Measurements from ENCODE around the gene CDC14A.

The CDC14A gene

GRCh38 chr1:100530880-100531487, 178.7 kb downstream of the CDC14A start:
- no peak overlapping the region for H3K27ac ChIP-seq (ENCODE audit: low read depth, low read length)
- H3K79me2 ChIP-seq (ENCODE audit: control insufficient read depth, insufficient read depth, low read length, poor library complexity) = no peaks in the 10 kb centered on the region
- no peak overlapping the region for H2AFZ ChIP-seq (ENCODE audit: insufficient read depth, low read length, poor library complexity)
- no peak overlapping the region for H4K12ac ChIP-seq (ENCODE audit: low read depth, low read length)
- no CpG with 5 or more reads among the region's 3 CpGs for whole genome bisulfite sequencing (ENCODE audit: extremely low coverage, insufficient coverage, insufficient read length)
- H2BK5ac ChIP-seq (ENCODE audit: low read depth, low read length, poor library complexity) = no peak overlapping the region
- no peak for DNase-seq
- H3K14ac ChIP-seq (ENCODE audit: low read length) = no peak overlapping the region
- no peak overlapping the region for H3K4me3 ChIP-seq (ENCODE audit: low read depth, low read length)
- no peak overlapping the region for H3K9ac ChIP-seq (ENCODE audit: low read length)
- peaks cover 2% of the 10 kb centered on the region for H3K9me3 ChIP-seq (ENCODE audit: insufficient read depth, low read depth, low read length)
- peaks cover 3% of the 10 kb centered on the region for H3K27me3 ChIP-seq (ENCODE audit: insufficient read depth, low read length)
- H4K91ac ChIP-seq (ENCODE audit: low read depth, low read length) = no peak overlapping the region
- H3K79me1 ChIP-seq (ENCODE audit: low read length) = no peaks in the 10 kb centered on the region
- H2AK5ac ChIP-seq (ENCODE audit: low read length) = no peak overlapping the region
- H3K4ac ChIP-seq (ENCODE audit: low read depth, low read length) = no peak overlapping the region
- no peak overlapping the region for H3K18ac ChIP-seq (ENCODE audit: low read length)
- H2BK120ac ChIP-seq (ENCODE audit: insufficient read depth, low read length, poor library complexity) = no peak overlapping the region
- no peak overlapping the region for H3K23ac ChIP-seq (ENCODE audit: low read length)
- no peaks in the 10 kb centered on the region for H3K4me1 ChIP-seq (ENCODE audit: control insufficient read depth in 1 of 2, insufficient read depth in 2 of 2, low read length in 2 of 2)
- no peak overlapping the region for H3K4me2 ChIP-seq (ENCODE audit: low read length)
- H2BK12ac ChIP-seq (ENCODE audit: low read length) = no peak overlapping the region
- H3K36me3 ChIP-seq (ENCODE audit: control insufficient read depth in 1 of 2, insufficient read depth in 2 of 2, low read length in 2 of 2) = no peaks in the 10 kb centered on the region
- no peak overlapping the region for H4K8ac ChIP-seq (ENCODE audit: low read depth, low read length)

GRCh38 chr1:100532645-100533044, 180.3 kb downstream of the CDC14A start:
- Histone ChIP-seq H3K27ac (ENCODE audit: low read depth, low read length) (no peak overlapping the region), H2BK120ac (ENCODE audit: insufficient read depth, low read length, poor library complexity) (no peak overlapping the region), H3K4me3 (ENCODE audit: low read depth, low read length) (no peak overlapping the region), H3K36me3 (ENCODE audit: control insufficient read depth in 1 of 2, insufficient read depth in 2 of 2, low read length in 2 of 2) (no peaks in the 10 kb centered on the region), H2AFZ (ENCODE audit: insufficient read depth, low read length, poor library complexity) (no peak overlapping the region), H4K91ac (ENCODE audit: low read depth, low read length) (no peak overlapping the region), H3K9ac (ENCODE audit: low read length) (no peak overlapping the region), H2BK12ac (ENCODE audit: low read length) (no peak overlapping the region), H3K9me3 (ENCODE audit: insufficient read depth, low read depth, low read length) (peaks cover 2% of the 10 kb centered on the region), H3K23ac (ENCODE audit: low read length) (no peak overlapping the region), H3K27me3 (ENCODE audit: insufficient read depth, low read length) (peaks cover 3% of the 10 kb centered on the region), H2AK5ac (ENCODE audit: low read length) (no peak overlapping the region), H3K4me2 (ENCODE audit: low read length) (no peak overlapping the region), H2BK5ac (ENCODE audit: low read depth, low read length, poor library complexity) (no peak overlapping the region), H3K4ac (ENCODE audit: low read depth, low read length) (no peak overlapping the region), H3K4me1 (ENCODE audit: control insufficient read depth in 1 of 2, insufficient read depth in 2 of 2, low read length in 2 of 2) (no peaks in the 10 kb centered on the region), H3K18ac (ENCODE audit: low read length) (no peak overlapping the region), H4K12ac (ENCODE audit: low read depth, low read length) (no peak overlapping the region), H4K8ac (ENCODE audit: low read depth, low read length) (no peak overlapping the region), H3K79me2 (ENCODE audit: control insufficient read depth, insufficient read depth, low read length, poor library complexity) (no peaks in the 10 kb centered on the region), H3K14ac (ENCODE audit: low read length) (no peak overlapping the region), H3K79me1 (ENCODE audit: low read length) (no peaks in the 10 kb centered on the region)
- DNase-seq = no peak
- WGBS (ENCODE audit: extremely low coverage, insufficient coverage, insufficient read length) = no CpG with 5 or more reads among the region's 7 CpGs

- no peak for DNase-seq
- Histone ChIP-seq H2AFZ (ENCODE audit: insufficient read depth, low read length, poor library complexity) (no peak overlapping the region), H3K36me3 (ENCODE audit: control insufficient read depth in 1 of 2, insufficient read depth in 2 of 2, low read length in 2 of 2) (no peaks in the 10 kb centered on the region), H3K4me3 (ENCODE audit: low read depth, low read length) (no peak overlapping the region), H3K9me3 (ENCODE audit: insufficient read depth, low read depth, low read length) (peaks cover 9% of the 10 kb centered on the region), H3K23ac (ENCODE audit: low read length) (no peak overlapping the region), H4K12ac (ENCODE audit: low read depth, low read length) (no peak overlapping the region), H4K8ac (ENCODE audit: low read depth, low read length) (no peak overlapping the region), H3K14ac (ENCODE audit: low read length) (no peak overlapping the region), H2AK5ac (ENCODE audit: low read length) (no peak overlapping the region), H3K4me2 (ENCODE audit: low read length) (no peak overlapping the region), H4K91ac (ENCODE audit: low read depth, low read length) (no peak overlapping the region), H3K79me2 (ENCODE audit: control insufficient read depth, insufficient read depth, low read length, poor library complexity) (no peaks in the 10 kb centered on the region), H3K4me1 (ENCODE audit: control insufficient read depth in 1 of 2, insufficient read depth in 2 of 2, low read length in 2 of 2) (peaks cover 8 to 14% of the 10 kb centered on the region in 2 experiments), H3K27me3 (ENCODE audit: insufficient read depth, low read length) (peaks cover 27% of the 10 kb centered on the region), H3K4ac (ENCODE audit: low read depth, low read length) (no peak overlapping the region), H3K27ac (ENCODE audit: low read depth, low read length) (no peak overlapping the region), H3K79me1 (ENCODE audit: low read length) (no peaks in the 10 kb centered on the region), H3K9ac (ENCODE audit: low read length) (no peak overlapping the region), H2BK12ac (ENCODE audit: low read length) (no peak overlapping the region), H3K18ac (ENCODE audit: low read length) (no peak overlapping the region), H2BK120ac (ENCODE audit: insufficient read depth, low read length, poor library complexity) (no peak overlapping the region), H2BK5ac (ENCODE audit: low read depth, low read length, poor library complexity) (no peak overlapping the region)
- WGBS (ENCODE audit: extremely low coverage, insufficient coverage, insufficient read length) = no CpG with 5 or more reads among the region's 2 CpGs
These were observed 183.0 kb downstream of the CDC14A start for GRCh38 chr1:100535264-100535663.

- H2BK5ac ChIP-seq (ENCODE audit: low read depth, low read length, poor library complexity) = no peak overlapping the region
- H3K36me3 ChIP-seq (ENCODE audit: control insufficient read depth in 1 of 2, insufficient read depth in 2 of 2, low read length in 2 of 2) = no peaks in the 10 kb centered on the region
- H2AK5ac ChIP-seq (ENCODE audit: low read length) = no peak overlapping the region
- H3K9me3 ChIP-seq (ENCODE audit: insufficient read depth, low read depth, low read length) = peaks cover 9% of the 10 kb centered on the region
- no peak overlapping the region for H2AFZ ChIP-seq (ENCODE audit: insufficient read depth, low read length, poor library complexity)
- H4K12ac ChIP-seq (ENCODE audit: low read depth, low read length) = no peak overlapping the region
- no peak overlapping the region for H3K23ac ChIP-seq (ENCODE audit: low read length)
- no peak overlapping the region for H2BK12ac ChIP-seq (ENCODE audit: low read length)
- H2BK120ac ChIP-seq (ENCODE audit: insufficient read depth, low read length, poor library complexity) = no peak overlapping the region
- H3K4me2 ChIP-seq (ENCODE audit: low read length) = no peak overlapping the region
- no peak overlapping the region for H4K8ac ChIP-seq (ENCODE audit: low read depth, low read length)
- peaks cover 28% of the 10 kb centered on the region for H3K27me3 ChIP-seq (ENCODE audit: insufficient read depth, low read length)
- no peak overlapping the region for H3K9ac ChIP-seq (ENCODE audit: low read length)
- H3K14ac ChIP-seq (ENCODE audit: low read length) = no peak overlapping the region
- H3K18ac ChIP-seq (ENCODE audit: low read length) = no peak overlapping the region
- H3K4me1 ChIP-seq (ENCODE audit: control insufficient read depth in 1 of 2, insufficient read depth in 2 of 2, low read length in 2 of 2) = peaks cover 8 to 14% of the 10 kb centered on the region in 2 experiments
- WGBS (ENCODE audit: extremely low coverage, insufficient coverage, insufficient read length) = no CpG with 5 or more reads among the region's 3 CpGs
- H3K4me3 ChIP-seq (ENCODE audit: low read depth, low read length) = no peak overlapping the region
- H3K79me1 ChIP-seq (ENCODE audit: low read length) = no peaks in the 10 kb centered on the region
- no peak overlapping the region for H4K91ac ChIP-seq (ENCODE audit: low read depth, low read length)
- no peaks in the 10 kb centered on the region for H3K79me2 ChIP-seq (ENCODE audit: control insufficient read depth, insufficient read depth, low read length, poor library complexity)
- no peak for DNase-seq
- H3K4ac ChIP-seq (ENCODE audit: low read depth, low read length) = no peak overlapping the region
- no peak overlapping the region for H3K27ac ChIP-seq (ENCODE audit: low read depth, low read length)
These were observed 183.7 kb downstream of the CDC14A start for GRCh38 chr1:100536031-100536430.
